NB4 (cell line): ENCODE measurements around the gene TMPRSS9.

ENCODE experiments used
- CTCF ChIP-seq: IDR thresholded peaks from one replicate; pipeline ENCODE4 v1.5.1; 2012; ENCODE audit warnings: low read depth, low read length
- POLR2A ChIP-seq: IDR thresholded peaks from 2 replicates; pipeline ENCODE4 v1.6.1; 2011; ENCODE audit warnings: mild to moderate bottlenecking; ENCODE audit not compliant: insufficient read length; ENCODE audit errors: extremely low read depth

GRCh38 chr19:2333807-2334211 is 26.3 kb upstream of the TMPRSS9 start:
- TF ChIP-seq CTCF, result peak; percentile 4
- TF ChIP-seq POLR2A, result no peak
